HG02678 (cell line): ENCODE results near the gene FAHD2A.
A peak's percentile ranks its signal among the peaks of the same experiment; 100 is the strongest.
"Not testable (repeated sequence)": the region's sequence is repeated elsewhere in the genome, so short reads cannot be mapped to it uniquely, and the experiment has no call there.

Experiments used
- ATAC-seq: cut with Tn5 transposase; IDR thresholded peaks from one replicate; pipeline ENCODE4 v1.9.1; 2021; ENCODE audit warnings: mild to moderate bottlenecking, moderate library complexity; ENCODE audit not compliant: unreplicated experiment

Gene FAHD2A, protein sequence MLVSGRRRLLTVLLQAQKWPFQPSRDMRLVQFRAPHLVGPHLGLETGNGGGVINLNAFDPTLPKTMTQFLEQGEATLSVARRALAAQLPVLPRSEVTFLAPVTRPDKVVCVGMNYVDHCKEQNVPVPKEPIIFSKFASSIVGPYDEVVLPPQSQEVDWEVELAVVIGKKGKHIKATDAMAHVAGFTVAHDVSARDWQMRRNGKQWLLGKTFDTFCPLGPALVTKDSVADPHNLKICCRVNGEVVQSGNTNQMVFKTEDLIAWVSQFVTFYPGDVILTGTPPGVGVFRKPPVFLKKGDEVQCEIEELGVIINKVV

DNA sequence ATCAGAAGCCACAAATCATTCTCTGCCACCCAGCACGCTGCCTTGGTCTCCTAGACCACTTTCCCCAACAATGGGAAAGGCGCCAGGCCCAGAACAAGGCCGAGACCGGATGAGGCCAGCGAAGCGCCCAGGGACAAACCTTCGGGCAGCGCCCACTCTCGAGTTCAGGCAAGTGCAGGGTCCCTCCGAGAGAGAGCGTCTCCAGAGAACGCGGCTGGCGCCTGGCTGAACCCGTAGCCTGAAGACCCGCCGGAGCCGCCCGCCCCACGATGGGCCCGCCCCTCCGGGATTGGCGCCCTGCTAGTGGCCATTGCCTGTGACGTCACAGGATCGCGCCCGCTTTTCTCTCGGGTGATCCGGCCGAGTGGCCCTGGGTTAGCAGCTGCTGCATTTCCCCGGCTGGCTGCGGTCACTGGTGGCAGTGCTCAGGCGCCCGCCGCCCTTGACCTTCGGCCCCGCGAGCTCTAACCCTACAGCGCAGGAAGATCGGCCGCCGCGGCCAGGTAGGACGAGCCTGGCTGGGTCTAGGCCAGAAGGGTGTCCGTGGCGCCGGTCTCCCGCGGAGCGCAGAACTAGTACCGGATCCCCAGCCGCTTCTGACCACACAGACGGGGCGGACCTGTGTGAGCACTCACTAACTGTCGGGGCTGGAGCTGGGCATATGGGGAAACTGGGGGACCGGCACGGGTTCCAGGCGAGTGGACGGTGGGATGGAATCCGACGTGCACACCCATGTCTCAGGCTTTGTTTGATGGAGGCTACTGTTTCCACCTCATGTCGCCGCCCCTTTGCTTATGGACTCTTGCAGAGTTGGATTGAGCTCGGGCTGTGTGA is at the start of gene FAHD2A:
Gene FAHD2A (plus strand): TSS at position 339 of the 834 bp plus-strand sequence. CDS start 2,851 bp downstream, outside the sequence.
- peak; percentile 96 for ATAC-seq

DNA sequence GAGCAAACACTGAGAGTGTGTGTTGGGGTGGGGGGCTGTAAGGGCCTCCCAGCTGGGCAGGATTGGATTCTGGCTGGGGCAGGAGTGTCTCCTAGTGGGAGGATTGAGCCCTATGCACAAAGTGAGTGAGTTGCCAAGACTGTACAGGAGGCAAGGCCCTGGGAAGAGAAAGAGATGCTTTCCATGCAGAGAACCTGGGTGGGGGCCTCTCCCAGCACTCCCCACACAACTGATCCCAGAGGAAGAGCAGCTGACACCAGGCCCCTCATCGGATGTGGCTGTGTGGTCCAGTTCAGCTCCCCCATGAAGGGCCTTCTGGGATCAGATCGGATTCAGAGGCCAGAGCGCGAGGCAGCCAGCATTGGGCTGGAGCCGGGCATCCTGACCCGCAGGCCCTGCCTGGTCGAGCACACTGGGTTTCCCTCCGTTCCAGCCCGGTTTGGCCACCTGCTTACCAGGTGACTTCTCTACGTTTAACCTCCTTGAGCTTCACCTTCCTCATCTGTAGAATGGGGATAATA is 49.4 kb upstream of the FAHD2A start:
- ATAC-seq: no peak

DNA sequence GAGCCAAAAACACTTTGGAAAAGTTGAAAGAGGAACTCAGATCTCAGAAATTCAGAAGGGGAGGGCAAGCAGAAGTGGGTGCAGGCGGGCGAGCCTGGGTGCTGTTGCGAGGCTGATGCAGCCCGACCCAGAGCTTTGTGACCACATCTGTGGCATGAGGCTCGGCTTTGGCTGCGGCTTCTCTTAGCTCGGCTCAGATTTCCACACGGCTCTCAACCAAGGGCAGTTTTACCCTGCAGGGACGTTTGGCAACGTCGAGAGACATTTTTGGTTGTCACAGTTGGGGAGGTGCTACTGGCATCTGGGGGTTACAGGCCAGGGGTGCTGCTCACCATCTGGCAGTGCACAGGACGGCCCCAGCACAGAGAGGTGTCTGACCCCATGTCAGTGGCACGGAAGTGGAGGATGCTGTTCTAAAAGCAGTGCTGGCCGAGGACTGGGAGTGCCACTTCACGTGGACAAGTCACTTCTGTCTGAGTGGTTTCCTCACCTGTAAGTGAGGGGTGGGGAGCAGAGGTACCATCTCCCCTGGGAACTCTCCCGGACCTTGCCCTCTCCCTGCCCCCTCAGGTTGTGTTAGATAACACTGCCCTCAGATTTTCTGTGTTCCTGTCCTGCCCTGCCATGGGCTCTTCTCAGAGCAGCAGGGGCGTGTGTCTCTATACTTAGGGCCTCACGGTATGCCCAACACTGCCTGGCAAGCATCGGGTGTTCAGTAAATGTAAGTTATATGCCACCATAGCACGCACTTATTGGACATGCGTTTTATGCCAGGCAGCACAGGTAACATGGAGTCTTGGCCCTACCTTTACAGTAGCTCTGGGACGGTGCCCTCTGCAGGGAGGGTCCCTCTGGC is 48.7 kb upstream of the FAHD2A start:
- ATAC-seq: no peak

DNA sequence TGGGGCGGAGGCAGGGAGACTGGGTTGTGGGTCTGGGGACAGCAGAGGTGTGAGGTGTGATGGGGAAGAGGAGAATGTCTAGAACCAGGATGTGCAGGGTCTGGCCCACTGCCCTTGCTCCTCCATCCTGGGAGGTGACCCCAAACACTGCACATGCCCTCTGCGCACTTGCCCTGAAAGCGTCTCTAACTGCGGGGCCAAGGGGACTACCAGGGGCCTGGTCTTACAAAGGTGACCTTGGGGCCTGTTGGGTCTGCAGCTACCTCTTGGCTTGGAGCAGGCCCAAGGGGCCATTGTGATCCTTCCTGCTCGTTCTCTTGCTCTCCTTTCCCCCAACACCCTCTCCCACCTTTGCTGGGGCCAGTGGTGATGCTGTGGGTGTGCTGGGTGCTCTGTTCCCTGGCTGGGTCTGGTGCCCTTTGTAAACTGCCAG is 48.0 kb upstream of the FAHD2A start:
- ATAC-seq: no peak

DNA sequence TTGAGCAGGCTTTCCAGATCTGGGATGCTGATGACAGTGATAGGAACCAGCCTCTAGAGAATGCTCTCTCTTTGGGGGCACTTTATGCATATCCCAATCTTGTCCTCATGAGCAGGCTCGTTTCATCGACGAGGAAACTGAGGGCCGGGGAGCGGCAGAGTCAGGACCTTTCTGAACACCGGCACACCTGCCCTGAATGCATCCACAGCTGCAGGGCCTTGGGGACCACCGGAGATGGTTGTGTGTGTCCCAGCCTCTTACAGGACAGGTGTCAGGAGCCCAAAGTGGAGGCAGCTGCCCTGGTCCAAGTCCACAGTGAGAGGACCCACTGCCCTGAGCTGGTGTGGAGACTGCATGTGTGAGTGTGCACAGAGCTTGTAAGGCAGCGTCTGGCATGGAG is 47.6 kb upstream of the FAHD2A start:
- ATAC-seq: no peak

DNA sequence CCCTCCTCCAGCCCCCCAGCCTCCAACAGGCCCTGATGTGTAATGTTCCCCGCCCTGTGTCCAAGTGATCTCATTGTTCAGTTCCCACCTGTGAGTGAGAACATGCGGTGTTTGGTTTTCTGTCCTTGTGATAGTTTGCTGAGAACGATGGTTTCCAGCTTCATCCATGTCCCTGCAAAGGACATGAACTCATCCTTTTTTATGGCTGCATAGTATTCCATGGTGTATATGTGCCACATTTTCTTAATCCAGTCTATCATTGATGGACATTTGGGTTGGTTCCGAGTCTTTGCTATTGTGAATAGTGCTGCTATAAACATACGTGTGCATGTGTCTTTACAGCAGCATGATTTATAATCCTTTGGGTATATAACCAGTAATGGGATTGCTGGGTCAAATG is 47.0 kb upstream of the FAHD2A start:
- ATAC-seq: not testable (repeated sequence)

DNA sequence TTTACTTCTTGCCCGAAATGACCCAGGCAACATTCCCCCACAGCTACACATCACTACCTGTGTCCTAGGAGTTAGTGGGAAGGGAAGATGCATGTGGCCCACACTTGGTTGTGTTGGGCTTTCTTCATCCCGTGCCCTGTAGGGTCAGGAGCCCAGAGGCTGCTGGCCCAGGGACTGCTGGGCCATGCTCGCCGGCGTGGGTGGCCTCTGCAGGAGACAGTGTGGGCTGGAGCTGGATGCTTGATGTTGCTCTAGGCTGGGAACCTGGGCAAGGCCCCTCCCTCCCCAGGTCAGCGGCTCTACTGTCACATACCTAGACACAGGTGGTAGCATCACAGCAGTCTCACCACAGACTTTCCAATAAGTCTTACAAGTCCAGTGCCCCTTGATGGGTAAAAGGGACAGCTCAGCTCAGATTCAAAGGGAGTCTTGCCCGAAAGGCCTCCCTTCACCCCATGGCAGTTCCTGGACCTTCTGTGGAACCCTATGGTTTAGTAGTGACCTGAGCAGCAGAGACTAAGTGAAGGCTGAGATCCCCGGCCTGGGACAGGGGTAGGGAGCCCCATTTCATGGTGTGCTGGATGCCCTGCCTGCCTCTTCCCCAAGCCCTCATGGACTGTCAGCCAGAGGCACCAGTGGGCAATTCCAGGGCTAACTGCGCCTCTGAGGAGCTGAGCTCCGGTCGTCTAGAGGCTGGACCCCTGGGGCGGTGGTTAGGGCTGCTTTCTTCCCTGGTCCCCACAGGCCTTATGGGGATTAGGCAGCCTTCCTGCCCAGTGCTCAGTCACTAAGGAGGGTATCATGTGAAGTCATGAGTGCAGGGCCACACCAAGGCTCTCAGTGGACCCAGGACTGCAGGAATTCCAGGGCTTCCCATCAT is 45.4 kb upstream of the FAHD2A start:
- no peak for ATAC-seq

DNA sequence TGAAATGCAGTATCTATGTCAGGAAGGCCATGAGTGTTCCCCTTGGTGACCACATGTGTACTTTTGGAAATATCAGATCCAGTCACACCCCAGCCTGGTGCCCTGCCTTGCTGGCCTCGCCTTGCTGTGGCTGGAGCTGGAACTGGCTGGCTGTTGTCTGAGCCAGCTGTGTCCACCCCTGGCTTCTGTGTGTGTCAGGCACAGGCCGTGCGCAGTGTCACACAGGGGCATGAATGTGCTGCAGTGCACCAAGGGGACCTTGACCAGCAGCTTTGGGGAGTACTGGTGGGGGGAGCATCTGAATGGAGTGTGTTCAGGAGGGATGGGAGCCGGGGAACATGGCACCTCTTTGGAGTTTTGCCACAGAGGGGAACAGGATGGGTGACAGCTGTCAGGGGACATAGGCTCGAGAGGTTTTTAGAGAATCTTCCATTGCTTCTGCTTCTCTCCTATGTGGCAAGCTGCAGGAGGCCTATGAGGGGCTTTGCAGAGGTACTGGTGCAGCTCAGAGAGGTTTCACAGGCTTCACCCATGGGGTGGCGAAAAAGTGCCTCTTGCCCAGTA is 44.7 kb upstream of the FAHD2A start:
- ATAC-seq: no peak

DNA sequence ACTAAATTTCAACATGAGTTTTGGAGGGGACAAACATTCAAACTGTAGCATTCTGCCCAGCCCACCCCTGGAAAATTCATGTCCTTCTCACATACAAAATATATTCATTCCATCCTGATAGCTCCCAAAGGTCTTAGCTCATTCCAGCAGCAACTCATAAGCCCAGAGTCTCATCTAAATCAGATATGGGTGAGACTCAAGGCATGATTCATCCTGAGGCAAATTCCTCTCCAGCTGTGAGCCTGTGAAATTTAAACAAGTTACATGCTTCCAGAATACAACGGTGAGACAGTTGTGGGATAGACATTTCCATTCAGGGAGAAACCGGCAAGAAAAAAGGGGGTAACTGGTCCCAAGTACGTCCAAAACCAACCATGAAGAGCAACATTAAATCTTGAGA is 43.5 kb upstream of the FAHD2A start:
- ATAC-seq: no peak

DNA sequence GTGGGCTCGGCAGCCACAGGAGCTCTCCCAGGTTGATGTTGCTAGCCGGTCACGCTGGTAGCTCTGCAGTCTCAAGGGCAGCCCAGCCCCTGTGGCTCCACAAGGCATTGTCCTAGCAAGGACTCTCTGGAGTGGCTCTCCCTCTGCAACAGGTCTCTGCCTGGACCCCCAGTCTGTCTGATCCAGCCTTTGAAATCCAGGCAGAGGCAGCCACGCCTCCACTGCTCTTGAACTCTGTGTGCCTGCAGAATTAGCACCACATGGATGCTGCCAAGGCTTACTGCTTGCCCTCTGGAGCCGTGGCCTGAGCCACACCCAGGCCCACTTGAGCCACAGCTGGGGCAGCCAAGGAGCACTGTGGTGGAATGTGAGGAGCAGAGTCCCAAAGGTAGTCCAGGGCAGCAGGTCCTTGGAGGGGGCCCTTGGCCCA is 43.0 kb upstream of the FAHD2A start:
- ATAC-seq: no peak

DNA sequence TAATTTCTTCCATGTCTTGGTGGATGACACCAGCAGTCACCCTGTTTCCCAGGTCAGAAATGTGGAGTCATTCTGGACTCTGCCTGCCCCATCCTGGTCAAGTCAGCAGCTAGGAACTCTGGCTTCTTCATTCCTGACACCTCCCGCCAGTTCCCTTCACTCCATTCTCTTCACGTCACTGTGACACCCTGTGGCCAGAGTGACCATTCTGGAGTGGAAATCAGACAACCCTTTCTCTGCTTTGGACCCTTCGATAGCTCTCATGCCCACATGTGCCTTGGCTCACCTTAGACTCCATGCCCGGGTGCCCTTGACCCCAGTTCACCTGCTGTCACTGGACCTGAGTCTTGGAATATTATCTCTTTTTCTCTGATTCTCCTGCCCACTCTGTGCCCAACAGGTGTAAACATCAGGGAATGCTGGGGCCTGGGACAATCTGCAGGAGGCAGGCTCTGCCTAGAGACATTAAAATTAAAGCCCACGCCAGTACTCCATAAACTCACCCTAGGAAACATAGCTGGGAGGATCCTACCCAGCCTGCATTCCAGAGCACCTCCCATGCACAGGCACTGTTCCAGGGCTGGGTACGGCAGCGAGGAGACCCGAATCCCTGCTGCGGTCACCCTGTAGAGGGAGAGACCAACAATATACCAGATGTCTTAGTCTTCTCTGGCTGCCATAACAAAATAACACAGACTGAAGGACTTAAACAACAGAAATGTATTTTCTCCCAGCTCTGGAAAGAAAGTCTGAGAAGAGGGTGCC is 41.1 kb upstream of the FAHD2A start:
- ATAC-seq: no peak

DNA sequence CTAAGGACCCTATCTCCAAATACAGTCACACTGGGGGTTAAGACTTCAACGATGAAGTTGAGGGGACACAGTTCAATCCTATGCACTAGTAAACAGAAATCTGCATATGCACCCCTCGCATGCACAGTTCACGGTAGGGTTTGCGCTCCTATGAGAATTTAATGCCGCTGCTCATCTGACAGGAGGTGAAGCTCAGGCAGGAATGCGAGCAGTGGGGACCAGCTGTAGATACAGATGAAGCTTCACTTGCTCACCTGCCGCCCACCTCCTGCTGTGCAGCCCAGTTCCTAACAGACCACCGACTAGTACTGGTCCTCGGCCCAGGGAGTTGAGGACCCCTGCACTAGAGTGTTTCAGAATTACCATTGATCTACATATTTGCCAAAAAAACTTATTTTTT is 40.0 kb upstream of the FAHD2A start:
- ATAC-seq: no peak

DNA sequence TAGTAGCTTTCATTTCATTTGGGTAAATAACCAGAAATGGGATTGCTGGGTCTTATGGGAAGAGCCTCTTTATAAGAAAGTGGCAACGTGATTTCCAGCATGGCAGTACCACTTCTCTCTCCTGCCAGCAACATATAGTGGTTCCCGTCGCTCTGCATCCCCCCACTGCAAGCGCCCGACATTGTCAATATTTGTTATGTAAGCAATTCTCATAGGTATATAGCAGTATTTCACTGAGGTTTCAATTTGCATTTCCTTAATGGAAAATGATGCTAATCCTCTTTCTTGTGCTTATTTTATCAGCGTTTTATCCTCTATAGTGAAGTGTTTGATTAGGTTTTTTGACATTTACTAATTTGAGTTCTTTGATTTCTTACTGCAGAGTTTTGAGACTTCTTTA is 36.0 kb upstream of the FAHD2A start:
- no peak for ATAC-seq

DNA sequence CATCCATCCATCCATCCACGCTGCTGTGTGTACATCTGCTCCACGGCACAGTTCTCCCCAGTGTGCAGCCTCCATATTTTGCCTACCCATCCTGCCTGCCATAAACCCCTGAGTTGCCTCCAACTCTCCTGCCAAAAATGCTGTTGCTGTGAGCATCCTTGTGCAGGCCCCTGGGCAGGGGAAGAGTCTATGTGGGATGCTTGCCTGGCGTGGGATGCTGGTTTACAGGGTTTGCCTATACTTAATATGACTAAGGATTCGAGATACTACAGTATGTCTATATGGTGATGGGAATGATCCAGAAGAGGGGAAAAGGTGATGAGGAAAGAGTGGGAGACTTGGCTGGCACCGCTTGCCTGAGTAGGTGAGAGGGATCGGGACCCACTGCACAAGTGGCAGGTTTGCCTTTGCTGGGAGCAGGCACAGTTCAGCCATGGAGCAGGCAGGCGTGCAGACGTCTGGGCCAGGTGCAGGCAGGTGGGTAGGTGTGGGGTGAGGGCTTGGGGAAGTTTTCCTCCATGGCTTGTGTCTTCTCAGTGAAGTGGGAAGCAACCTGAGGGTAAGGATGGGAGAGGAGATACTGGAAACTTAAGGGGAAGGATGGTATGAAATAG is 30.2 kb upstream of the FAHD2A start:
- no peak for ATAC-seq

DNA sequence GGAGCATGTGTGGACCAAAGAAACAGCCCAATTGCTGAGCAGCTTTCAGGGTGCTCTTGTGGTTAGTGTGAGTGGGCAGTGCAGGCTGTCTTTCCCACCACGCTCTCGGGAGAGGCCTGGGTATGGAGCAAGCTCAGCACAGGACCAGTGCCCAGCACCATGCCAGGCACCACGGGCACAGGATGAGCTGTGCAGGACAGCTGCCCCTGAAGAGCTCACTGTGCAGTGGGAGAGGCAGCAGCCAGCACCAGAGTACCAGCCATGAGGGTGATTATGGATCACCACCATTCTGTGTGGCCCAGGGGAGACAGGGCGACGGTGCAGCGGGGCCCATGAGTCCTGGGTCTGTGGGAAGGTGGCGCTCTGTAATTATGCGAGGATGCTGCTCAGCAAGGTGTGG is 29.7 kb upstream of the FAHD2A start:
- no peak for ATAC-seq

DNA sequence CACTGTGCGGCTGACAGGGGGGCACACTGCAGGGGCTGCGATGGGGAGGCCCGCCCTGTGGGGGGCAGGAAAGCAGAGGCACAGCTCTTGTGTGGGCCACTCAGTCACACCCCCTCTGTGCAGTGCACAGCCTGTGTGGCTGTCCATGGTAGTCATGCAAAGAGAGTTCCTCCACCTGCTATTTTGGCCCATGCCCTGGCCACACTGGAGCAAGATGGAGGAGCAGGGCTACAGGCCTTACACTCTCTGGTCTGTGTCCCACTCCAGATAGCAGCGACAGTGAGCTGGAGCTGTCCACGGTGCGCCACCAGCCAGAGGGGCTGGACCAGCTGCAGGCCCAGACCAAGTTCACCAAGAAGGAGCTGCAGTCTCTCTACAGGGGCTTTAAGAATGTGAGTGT is 28.5 kb upstream of the FAHD2A start:
- no peak for ATAC-seq

DNA sequence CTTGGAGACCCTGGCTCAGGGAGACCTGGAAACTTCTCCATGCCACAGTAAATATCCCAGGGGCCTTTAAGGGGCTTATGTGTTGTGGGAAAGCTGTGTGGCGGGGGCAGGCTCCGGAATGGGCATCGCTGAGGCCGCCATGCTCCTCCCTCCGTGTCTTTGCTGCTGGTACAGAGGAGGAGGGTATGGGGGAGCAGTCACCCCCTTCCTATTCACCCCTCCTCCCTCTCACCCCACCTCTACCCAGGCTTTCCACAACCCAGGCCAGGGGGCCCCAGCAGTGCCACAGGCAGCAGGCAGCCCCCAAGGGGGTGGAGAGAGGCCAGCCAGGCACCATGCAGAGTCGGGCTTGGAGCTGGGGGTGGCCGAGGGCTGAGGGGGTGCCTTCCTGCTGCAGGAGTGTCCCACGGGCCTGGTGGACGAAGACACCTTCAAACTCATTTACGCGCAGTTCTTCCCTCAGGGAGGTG is 28.0 kb upstream of the FAHD2A start:
- no peak for ATAC-seq

DNA sequence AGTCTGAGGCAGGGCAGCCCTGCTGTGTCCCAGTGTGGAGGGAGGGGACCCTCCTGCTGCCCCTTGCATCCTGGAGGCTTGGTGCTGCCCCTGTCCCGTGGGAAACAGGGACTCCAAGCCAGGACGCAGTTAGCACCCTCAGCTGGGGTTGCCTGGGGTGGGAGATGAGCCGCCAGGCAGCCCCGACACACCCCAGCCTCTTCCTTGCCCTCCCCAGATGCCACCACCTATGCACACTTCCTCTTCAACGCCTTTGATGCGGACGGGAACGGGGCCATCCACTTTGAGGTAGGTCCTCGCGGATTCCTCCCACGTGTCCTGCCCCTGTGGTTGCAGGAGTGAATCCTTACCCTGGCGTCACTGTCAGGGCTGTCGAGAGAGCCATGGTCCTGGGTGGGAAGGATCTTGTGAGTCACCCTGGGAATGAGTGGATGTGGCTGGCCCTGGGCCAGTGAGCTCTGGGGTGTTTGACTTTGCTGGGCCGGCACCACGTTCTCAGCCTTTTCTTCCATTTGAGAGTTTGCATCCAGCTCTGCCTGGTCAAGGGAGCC is 27.5 kb upstream of the FAHD2A start:
- ATAC-seq: no peak
